CD4-positive, CD25-positive, alpha-beta regulatory T cell (primary cell): ENCODE data around the gene OR2T5. TPM values are rescaled to one million over a fixed set of nuclear protein-coding genes. Genes with fewer than 3 reads are reported as not detected.
"Not testable (repeated sequence)": the region's sequence is repeated elsewhere in the genome, so short reads cannot be mapped to it uniquely, and the experiment has no call there.

Experiments used
- ATAC-seq, 2 donors: fragments of 150-1000 bp; cut with Tn5 transposase; one replicate each; pipeline ENCODE4 v1.10.0; 2021; ENCODE audit warnings: low read depth in 2 of 2, moderate number of reproducible peaks in 2 of 2, moderate library complexity in 1 of 2
- DNase-seq, 3 donors: peaks; one replicate each; pipeline versions ENCODE4 v3.0.0 to v3.0.0-alpha.2; 2012 to 2022; ENCODE audit warnings: mixed read lengths in 1 of 3
- H3K27ac ChIP-seq: one replicate; pipeline ENCODE4 v1.7.0; 2013; ENCODE audit warnings: mild to moderate bottlenecking, low read length; ENCODE audit not compliant: insufficient read depth, poor library complexity, severe bottlenecking
- H3K27me3 ChIP-seq: one replicate; pipeline ENCODE4 v1.7.0; 2013; ENCODE audit warnings: low read length; ENCODE audit not compliant: control insufficient read depth, insufficient read depth
- H3K36me3 ChIP-seq: one replicate; pipeline ENCODE4 v1.7.0; 2013; ENCODE audit warnings: mild to moderate bottlenecking, low read length, moderate library complexity; ENCODE audit not compliant: control insufficient read depth, insufficient read depth
- H3K4me1 ChIP-seq: 2 replicates; pipeline ENCODE4 v1.7.0; 2013; ENCODE audit warnings: mild to moderate bottlenecking, low read length; ENCODE audit not compliant: insufficient read depth, control insufficient read depth, poor library complexity, severe bottlenecking
- H3K4me3 ChIP-seq: one replicate; pipeline ENCODE4 v1.7.0; 2013; ENCODE audit warnings: low read depth, mild to moderate bottlenecking, low read length, moderate library complexity
- H3K9me3 ChIP-seq, 2 experiments: 1 replicate in 1 of 2; 2 replicates in 1 of 2; pipeline ENCODE4 v1.7.0; 2013; ENCODE audit warnings: low read length in 2 of 2, mild to moderate bottlenecking in 1 of 2, moderate library complexity in 1 of 2; ENCODE audit not compliant: control insufficient read depth in 2 of 2
- H3K27ac Mint-ChIP-seq, 3 donors: one replicate each; pipeline ENCODE4 v1.8.0; 2020 to 2022; ENCODE audit warnings: mild to moderate bottlenecking in 3 of 3, mixed read lengths in 3 of 3, moderate library complexity in 2 of 3
- H3K27me3 Mint-ChIP-seq: one replicate; pipeline ENCODE4 v1.8.0; 2022; ENCODE audit warnings: mild to moderate bottlenecking, mixed read lengths
- H3K36me3 Mint-ChIP-seq: one replicate; pipeline ENCODE4 v1.8.0; 2020; ENCODE audit warnings: mixed read lengths
- H3K4me1 Mint-ChIP-seq, 4 donors: one replicate each; pipeline ENCODE4 v1.8.0; 2020 to 2022; ENCODE audit warnings: mixed read lengths in 4 of 4, mild to moderate bottlenecking in 1 of 4
- H3K4me3 Mint-ChIP-seq, 4 donors: one replicate each; pipeline ENCODE4 v1.8.0; 2020 to 2022; ENCODE audit warnings: mild to moderate bottlenecking in 4 of 4, mixed read lengths in 4 of 4, moderate library complexity in 3 of 4
- H3K9me3 Mint-ChIP-seq, 7 donors: one replicate each; pipeline ENCODE4 v1.8.0; 2020 to 2022; ENCODE audit warnings: mixed read lengths in 7 of 7, mild to moderate bottlenecking in 3 of 7, moderate library complexity in 2 of 7
- polyA plus RNA-seq, 4 donors: library from polyadenylated mRNA; unstranded; fragments of 300-500 nt; fragmentation: Illumina TruSeq; gene quantifications; one replicate each; pipeline ENCODE4 v1.2.3, GENCODE V29; 2021
- total RNA-seq: library from RNA; stranded (reverse); gene quantifications from one replicate; pipeline ENCODE4 v1.2.3, GENCODE V29; 2022

Gene OR2T5
- total and polyA plus RNA-seq, 5 donors from 2014 or later, result not detected

DNA sequence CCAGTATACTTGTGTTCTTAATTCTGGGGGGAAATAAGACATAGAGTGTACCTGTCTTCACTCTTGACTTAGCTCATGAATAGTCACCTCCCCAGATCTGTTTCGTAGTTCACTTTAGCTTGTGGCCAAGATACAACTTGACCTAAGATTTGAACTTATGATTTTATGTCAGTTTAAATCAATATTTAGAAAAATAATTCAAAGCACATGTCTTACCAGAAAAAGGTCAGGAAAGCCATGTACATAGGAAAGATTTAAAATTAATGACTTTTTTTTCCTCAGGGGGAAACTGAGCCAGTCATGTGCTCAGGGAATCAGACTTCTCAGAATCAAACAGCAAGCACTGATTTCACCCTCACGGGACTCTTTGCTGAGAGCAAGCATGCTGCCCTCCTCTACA, 15.3 kb upstream of the OR2T5 start, which contains the start of gene OR2T3:
Gene OR2T3 (plus strand): TSS at position 301 of the 400 bp plus-strand sequence. CDS start 0 bp downstream, at position 301.
- not testable (repeated sequence) for H3K4me3 Mint-ChIP-seq, H3K27ac ChIP-seq, ATAC-seq, H3K27me3 Mint-ChIP-seq, H3K9me3 Mint-ChIP-seq, DNase-seq, H3K27me3 ChIP-seq, H3K9me3 ChIP-seq, H3K36me3 Mint-ChIP-seq, H3K4me1 ChIP-seq, H3K36me3 ChIP-seq, H3K27ac Mint-ChIP-seq, H3K4me1 Mint-ChIP-seq, H3K4me3 ChIP-seq

DNA sequence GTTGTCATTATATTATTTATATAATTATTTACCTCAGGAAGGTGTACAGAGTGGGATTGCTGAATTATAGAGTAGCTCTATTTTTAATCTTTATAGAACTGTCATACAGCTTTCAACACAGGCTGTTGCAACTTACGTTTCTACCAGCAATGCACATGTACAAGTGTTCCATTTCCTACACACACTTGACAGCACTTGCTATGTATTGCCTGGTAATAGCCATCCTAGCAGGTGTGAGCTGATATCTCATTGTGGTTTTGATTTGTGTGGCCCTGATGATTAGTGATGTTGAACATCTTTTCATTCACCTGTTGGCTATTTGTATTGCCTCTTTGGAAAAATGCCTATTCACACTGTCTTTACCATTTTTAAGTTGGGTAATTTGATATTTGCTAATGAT, 12.7 kb upstream of the OR2T5 start:
- not testable (repeated sequence) for H3K27ac ChIP-seq, H3K27me3 Mint-ChIP-seq, H3K4me1 ChIP-seq, ATAC-seq, H3K9me3 ChIP-seq, H3K9me3 Mint-ChIP-seq, H3K36me3 Mint-ChIP-seq, H3K4me3 Mint-ChIP-seq, H3K27me3 ChIP-seq, H3K27ac Mint-ChIP-seq, H3K4me3 ChIP-seq, DNase-seq, H3K36me3 ChIP-seq
- H3K4me1 Mint-ChIP-seq, result peaks cover 0 to 18% (median 4%) of the 10 kb centered on the region in 4 donors

DNA sequence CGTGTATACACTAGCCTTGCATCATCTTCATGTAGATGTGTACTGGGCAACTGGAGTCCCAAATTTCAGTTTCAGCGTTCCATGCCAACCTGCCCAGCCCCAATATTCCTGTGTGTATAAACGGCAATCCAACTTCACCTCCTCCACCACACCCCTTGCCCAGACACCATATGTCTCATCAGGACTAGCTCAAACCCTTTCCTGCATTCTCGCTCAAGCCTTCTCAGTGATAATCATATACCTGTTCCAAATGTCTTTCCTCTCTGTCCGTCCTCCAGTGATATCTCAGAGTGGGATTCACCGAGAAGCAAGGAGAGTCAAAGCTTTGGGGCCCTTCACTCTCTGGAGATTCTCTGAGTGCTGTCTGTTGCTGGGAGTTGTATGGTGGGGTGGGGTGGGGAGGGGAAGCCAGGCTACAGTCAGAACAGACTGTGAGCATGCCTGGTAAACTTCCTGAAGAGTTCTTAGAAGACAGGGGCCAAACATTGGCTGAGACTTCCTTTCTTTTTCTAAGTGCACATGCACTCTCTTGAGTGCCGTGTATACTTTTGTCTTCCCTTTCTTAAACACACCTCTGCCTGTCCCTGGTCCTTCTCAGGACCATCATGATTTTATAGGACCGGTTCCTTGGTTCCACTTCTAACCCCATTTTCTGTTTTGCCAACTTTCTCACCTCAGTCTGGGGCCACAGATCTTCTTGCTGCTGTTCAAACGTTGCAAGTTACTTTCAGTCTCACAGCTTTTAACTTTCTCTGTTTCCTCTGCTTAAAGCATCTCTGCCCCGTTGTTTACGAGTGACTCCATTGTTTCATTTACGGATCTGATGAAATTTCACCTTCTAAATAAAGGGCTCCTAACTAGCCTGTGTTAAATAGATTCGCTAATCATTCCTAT, 6.5 kb upstream of the OR2T5 start:
- peak overlapping the region; percentile 77 for H3K4me3 ChIP-seq
- H3K27ac Mint-ChIP-seq, result peak overlapping the region; percentile 86 to 99 (median 96)
- peak overlapping the region; percentile 47 for H3K27ac ChIP-seq
- not testable (repeated sequence) for H3K27me3 Mint-ChIP-seq, H3K36me3 Mint-ChIP-seq, H3K27me3 ChIP-seq, H3K36me3 ChIP-seq, H3K9me3 ChIP-seq, H3K9me3 Mint-ChIP-seq, H3K4me1 ChIP-seq
- ATAC-seq (peak; percentile 89 to 93), DNase-seq (peak in 2 of 3 donors; percentile 14 to 67)
- H3K4me1 Mint-ChIP-seq, result peaks cover 8 to 28% (median 10%) of the 10 kb centered on the region in 4 donors
- H3K4me3 Mint-ChIP-seq, result peak overlapping the region; percentile 74 to 93 (median 88)

DNA sequence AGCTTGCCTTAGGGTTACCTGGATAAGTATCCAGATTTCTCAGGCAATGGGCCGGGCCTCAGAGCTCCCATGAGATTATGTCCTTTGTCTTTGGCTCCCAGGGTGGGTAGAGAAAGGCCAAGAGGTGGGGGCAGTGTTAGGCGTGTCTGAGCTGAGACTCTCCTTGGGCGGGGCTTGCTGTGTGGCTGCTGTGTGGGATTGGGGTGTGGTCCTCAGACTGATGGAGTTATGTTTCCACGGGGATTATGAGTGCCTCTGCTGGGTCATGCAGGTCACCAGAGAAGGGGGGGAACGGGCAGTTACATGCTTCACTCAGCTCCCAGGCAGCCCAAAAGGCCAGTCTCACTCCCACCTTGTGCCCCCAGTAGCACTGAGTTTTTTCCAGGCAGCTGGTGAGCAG, 8.3 kb downstream of the OR2T5 start:
- not testable (repeated sequence) for H3K4me1 ChIP-seq, H3K27ac Mint-ChIP-seq, H3K4me3 ChIP-seq, H3K36me3 Mint-ChIP-seq, DNase-seq, H3K27me3 Mint-ChIP-seq, H3K27ac ChIP-seq, H3K4me3 Mint-ChIP-seq, H3K27me3 ChIP-seq, H3K9me3 ChIP-seq, H3K4me1 Mint-ChIP-seq, H3K9me3 Mint-ChIP-seq, H3K36me3 ChIP-seq, ATAC-seq

DNA sequence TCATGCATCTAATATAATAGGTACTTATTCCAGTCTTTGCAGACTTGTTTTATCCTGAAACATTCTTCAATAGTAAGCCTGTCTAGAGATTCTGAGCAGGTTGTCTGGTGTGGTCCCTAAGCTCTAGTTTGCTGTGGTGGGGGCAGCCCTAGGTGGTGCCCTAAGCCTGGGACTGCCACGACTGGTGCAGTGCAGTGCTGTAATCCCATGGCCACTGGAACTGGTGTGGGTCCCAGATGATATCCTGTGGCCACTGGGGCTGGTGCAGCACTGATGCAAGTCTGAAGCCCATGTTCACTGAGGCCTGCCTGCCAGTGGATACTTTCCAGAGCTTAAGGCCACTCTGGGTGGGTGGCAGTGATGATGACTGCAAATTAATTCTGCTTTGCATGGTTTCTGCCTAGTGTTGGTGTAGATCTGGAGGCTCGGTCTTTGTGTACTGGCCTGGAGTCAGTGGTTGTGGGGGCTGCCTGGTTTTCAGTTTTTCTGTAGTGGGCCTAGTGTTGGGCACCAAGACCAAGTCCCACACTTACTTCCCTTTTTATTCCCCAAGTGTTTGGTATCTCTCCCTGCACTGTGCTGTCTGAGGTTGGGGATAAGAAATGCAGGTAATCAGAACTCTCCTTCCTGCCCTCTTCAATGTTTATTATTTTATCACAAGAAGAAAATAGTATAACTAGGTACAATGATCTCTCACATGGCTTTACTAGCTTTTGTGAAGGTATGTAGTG, 12.1 kb downstream of the OR2T5 start:
- not testable (repeated sequence) for H3K27ac Mint-ChIP-seq, H3K4me3 ChIP-seq, DNase-seq, H3K4me3 Mint-ChIP-seq, ATAC-seq, H3K9me3 ChIP-seq, H3K4me1 ChIP-seq, H3K36me3 ChIP-seq, H3K27me3 ChIP-seq, H3K27ac ChIP-seq, H3K9me3 Mint-ChIP-seq, H3K4me1 Mint-ChIP-seq, H3K27me3 Mint-ChIP-seq, H3K36me3 Mint-ChIP-seq

DNA sequence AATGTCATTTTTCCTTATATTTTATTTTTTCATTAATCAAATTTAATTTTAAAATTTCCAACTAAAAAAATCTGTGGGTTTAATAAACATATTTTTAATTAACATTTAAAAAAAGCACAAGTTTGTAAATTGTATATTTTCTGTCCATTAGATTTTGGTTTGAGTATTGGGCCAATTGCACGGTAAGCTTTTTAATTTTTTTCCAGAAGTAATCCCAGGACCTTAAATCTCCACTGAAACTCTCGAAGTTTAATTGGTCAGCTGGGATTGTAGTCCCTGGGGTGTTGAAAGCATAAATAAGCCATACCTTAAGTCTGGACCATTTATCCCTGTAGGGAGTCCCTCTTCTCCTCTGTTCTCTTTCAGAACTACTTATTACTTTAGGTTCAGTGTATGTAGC, 19.4 kb downstream of the OR2T5 start, which contains the start of gene OR2G6:
Gene OR2G6 (plus strand): TSS at position 301 of the 400 bp plus-strand sequence. CDS start 13,574 bp downstream, outside the sequence.
- H3K27me3 ChIP-seq, H3K36me3 ChIP-seq, H3K27me3 Mint-ChIP-seq, H3K27ac ChIP-seq, H3K9me3 ChIP-seq, H3K4me1 ChIP-seq, ATAC-seq, H3K4me3 ChIP-seq, H3K27ac Mint-ChIP-seq, H3K4me1 Mint-ChIP-seq, H3K36me3 Mint-ChIP-seq, DNase-seq, H3K4me3 Mint-ChIP-seq, H3K9me3 Mint-ChIP-seq: not testable (repeated sequence)

DNA sequence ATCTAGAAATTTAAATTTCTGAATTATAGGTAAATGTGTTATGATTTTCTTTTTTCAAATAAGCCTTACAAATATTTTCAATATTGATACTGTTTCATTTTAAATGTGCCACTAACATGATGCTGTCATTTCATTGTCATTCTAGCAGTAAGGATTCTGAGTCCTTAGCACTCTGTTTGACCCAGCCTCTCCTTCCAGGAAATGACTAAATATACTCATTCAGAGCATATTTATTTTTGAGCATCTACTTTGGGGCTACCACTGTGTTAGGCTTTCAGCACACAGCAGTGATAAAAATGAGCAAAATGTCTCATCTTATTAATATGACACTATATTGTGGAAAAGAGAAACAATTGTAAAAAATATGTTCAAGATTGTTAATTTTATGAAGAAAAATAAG, 21.8 kb downstream of the OR2T5 start:
- H3K4me1 ChIP-seq, H3K4me1 Mint-ChIP-seq, H3K4me3 ChIP-seq, DNase-seq, H3K27ac ChIP-seq, H3K4me3 Mint-ChIP-seq, H3K9me3 ChIP-seq, H3K9me3 Mint-ChIP-seq, H3K27me3 ChIP-seq, ATAC-seq, H3K27ac Mint-ChIP-seq, H3K36me3 ChIP-seq, H3K36me3 Mint-ChIP-seq, H3K27me3 Mint-ChIP-seq: not testable (repeated sequence)
